AML-193 (cell line): ENCODE data around the gene SSC4D.
A peak's percentile ranks its signal among the peaks of the same experiment; 100 is the strongest.
"Not testable (repeated sequence)": the region's sequence is repeated elsewhere in the genome, so short reads cannot be mapped to it uniquely, and the experiment has no call there.

Source experiments
- DNase-seq, 2 experiments: peaks; one replicate each; lab custom pipeline; 2025; lab: John Stamatoyannopoulos, UW

The SSC4D gene

DNA sequence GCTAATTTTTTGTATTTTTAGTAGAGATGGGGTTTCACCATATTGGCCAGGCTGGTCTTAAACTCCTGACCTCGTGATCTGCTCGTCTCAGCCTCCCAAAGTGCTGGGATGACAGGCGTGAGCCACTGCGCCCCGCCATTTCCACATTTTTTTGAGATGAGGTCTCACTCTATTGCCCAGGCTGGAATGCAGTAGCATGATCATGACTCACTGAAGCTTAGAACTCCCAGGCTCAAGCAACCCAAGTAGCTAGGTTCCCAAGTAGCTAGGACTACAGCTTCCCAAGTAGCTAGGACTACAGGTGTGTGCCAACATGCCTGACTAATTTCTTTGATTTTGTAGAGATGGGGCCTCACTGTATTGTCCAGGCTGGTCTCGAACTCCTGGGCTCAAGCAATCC is 11.6 kb upstream of the SSC4D start:
- not testable (repeated sequence) for DNase-seq

DNA sequence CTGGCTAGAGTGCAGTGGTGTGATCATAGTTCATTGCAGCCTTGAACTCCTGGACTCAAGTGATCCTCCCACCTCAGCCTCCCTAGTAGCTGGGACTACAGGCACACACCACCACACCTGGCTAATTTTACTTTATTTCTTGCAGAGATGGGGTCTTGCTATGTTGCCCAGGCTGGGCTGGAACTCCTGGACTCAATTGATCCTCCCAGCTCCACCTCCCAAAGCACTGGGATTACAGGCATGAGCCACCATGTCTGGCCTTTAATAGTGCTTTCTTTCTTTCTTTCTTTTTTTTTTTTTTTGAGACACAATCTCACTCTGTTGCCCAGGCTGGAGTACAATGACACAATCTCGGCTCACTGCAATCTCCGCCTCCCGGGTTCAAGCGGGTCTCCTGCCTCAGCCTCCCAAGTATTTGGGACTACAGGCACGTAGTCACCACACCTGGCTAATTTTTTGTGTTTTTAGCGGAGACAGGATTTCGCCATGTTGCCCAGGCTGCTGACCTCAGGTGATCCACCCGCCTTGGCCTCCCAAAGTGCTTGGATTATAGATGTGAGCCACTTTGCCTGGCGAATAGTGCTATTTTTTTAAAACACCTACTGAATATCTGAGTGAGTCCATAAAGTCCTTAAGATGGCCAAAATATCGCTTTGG is 8.3 kb upstream of the SSC4D start:
- not testable (repeated sequence) for DNase-seq

DNA sequence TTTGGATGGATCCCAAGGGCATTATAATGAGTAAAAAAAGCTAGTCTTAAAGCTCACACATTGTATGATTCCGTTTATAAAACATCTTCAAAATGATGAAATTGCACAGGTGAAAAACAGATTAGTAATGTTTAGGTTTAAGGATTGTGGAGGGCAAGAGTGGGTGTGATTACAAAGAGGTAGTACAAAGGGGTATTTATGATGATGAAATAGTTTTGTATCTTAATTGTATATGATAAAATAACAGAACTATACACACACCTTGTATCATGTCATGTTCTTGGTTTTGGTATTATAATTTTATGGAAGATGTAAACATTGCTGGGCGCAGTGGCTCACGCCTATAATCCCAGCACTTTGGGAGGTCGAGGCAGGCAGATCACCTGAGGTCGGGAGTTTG is 2.8 kb upstream of the SSC4D start:
- DNase-seq = no peak

DNA sequence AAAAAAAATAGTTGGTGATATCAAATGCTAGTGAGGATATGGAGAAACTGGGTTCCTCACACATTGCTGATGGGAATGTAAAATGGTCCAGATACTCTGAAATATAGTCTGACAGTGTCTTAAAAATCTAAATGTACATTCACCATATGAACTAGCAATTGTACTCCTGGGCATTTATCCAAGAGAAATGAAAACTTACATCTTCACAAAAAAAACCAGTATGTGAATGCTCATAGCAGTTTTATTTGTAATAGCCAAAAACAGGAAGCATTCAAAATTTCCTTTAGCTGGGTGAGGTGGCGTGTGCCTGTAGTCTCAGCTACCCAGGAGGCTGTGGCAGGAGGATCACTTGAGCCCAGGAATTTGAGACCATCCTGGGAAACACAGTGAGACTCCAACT is 2.1 kb upstream of the SSC4D start:
- peak; percentile 18 to 43 for DNase-seq

DNA sequence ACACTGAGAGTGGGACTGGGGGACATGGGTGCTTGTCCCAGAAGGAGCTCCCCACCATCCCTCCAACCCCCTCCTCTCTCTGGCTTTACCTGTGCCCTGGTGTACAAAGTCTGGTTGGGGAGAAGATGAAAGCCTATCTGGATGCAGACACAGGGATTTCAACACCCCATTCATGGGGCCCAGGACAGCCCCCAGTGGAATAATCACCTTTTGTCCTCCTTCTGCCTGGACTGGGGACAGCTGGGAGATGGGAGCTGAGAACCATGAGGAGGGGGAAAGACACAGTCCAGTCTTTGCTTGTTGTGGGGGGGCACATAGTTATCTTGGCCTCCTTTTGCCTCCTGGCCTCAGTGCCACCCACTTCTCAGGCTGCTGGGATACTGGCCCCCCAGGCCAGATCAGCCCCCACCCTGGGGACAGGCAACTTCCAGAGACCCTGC is 1.4 kb downstream of the SSC4D start:
- no peak for DNase-seq

DNA sequence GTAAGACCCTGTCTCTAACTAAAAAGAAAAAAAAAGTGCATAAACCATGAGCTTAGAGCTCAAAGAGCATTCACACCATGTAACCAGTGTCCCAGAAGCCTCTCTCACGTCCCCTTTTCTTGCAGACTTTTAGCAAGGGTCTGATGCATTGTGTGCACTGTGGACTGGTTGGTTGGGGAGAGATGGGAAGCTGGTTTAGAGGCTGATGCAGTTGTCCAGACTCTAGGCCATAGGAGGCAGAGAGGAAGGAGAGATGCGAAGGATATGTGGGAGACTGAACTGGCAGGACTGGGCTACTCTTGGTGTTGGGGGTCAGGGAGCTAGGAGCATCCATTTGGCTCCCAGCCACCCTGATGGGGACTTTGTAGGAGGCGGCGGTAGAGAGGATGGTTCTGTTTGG is 1.8 kb downstream of the SSC4D start:
- DNase-seq = no peak

DNA sequence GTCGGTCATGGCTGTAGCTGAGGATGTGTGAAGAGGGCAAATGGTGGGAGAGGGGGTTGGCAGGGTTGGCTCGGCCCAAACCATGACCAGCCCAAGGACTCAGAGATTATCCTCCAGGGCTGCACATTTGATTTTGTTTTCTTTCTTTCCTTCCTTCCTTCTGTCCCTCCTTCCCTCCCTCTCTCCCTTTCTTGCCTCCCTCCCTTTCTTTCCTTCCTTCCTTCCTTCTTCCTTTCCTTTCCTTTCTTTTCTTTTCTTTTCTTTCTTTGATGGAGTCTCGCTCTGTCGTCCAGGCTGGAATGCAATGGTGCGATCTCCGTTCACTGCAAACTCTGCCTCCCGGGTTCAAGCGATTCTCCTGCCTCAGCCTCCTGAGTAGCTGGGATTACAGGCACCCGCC is 3.8 kb downstream of the SSC4D start:
- no peak for DNase-seq

DNA sequence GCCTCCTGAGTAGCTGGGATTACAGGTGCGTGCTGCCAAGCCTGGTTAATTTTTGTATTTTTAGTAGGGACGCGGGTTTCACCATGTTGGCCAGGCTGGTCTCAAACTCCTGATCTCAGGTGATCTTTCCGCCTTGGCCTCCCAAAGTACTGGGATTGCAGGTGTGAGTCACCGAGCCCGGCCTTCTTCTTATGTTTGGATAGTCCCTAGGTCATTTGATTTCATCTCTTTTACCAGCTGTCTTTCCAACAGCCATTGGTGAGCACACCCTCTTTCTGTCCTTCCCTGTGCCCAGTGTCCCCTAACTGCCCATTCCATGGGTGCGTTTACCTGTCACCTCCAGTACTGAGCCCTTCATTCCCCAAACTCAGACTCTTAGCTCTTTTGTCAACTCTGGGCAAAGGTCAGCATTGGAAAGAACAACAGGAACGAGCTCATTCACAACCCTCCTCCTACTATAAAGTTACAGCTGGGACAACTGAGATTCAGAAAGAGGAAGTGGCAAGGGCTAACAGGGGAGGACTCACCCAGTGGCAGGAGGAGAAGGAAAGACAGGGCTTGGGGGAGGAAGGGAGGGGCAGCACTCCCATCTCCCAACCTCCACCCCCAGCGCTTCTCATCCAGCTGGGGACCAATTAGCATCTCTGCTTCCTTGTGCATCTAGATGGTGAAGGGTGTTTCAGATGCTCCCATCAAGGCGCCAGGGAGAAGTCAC is 5.6 kb downstream of the SSC4D start:
- DNase-seq = peak; percentile 73 to 76

DNA sequence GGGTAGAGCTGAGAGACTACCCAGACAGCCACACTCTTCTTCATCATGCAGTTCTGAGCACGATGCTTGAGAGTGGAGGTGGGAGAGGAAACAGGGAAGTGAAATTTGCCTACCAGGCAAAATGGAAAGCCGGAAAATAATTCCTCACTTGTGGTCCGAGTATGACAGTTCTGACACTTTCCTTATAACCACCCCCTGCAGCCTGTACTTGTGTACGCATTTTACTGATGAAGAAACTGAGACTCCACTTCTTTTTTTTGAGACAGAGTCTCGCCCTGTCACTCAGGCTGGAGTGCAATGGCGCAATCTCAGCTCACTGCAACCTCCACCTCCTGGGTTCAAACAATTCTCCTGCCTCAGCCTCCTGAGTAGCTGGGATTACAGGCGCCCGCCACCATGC is 6.4 kb downstream of the SSC4D start:
- not testable (repeated sequence) for DNase-seq

DNA sequence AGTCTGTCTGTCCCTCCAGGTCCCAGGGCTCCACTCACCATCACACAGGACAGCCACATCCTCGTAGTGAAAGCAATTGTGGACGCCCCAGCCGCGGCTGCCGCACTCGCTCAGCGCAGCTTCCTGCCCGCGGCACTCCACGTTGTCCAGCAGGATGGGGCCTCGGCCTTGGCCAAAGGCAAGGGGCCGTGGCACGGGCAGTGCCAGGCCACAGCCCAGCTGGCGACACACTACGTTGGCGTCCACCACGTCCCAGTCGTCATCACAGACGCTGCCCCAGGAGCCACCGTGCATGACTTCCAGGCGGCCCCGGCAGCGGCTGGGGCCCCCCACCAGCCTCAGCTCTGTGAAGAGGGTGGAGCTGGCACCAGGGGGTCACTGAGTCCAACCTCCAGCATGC is 9.2 kb downstream of the SSC4D start:
- no peak for DNase-seq

DNA sequence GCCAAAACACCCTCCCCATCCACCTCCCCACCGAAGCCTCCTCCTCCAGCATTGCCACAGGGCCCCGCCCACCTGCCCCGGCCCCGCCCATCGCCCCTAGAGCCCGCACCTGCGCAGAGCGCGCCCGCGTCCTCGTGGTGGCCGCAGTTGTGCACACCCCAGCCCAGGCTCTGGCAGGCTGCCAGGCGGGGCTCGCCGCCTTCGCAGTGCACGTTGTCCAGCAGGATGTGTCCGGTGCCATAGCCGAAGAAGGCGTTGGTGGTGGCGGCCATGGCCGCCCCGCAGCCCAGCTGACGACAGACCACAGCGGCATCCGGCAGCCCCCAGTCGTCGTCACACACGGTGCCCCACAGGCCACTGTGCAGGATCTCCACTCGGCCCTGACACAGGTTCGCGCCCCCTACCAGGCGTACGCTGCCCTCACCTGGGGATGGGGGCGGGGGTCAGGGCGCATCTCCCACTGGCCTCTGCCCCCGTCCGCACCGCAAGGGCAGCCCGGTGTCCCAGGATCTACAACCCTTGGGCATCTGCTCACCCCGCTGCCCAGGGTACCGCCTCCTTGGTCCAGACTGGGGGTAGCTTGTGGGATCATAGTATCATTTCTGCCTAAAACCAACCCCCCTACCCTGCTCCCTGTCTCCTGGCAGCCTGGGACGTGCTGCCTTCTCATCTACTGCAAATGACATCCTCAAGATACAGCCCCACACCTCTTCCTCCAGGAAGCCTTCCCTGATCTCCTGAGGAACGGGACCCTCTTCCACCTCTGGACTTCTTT is 11.9 kb downstream of the SSC4D start:
- no peak for DNase-seq

DNA sequence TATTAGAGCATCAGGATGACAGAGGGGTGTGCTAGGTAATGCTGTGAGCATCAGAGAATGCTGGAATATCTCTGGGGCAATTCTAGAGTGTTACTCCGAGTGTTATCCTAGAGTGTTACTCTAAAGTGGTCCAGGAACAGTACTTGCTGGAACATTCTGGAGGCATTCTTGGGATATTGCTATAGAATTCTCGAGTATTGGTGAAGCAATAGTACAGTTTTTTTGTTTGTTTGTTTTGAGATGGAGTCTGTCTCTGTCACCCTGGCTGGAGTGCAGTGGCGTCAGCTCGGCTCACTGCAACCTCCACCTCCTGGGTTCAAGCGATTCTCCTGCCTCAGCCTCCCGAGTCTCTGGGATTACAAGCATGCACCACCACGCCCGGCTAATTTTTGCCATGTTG is 12.6 kb downstream of the SSC4D start:
- DNase-seq = no peak

DNA sequence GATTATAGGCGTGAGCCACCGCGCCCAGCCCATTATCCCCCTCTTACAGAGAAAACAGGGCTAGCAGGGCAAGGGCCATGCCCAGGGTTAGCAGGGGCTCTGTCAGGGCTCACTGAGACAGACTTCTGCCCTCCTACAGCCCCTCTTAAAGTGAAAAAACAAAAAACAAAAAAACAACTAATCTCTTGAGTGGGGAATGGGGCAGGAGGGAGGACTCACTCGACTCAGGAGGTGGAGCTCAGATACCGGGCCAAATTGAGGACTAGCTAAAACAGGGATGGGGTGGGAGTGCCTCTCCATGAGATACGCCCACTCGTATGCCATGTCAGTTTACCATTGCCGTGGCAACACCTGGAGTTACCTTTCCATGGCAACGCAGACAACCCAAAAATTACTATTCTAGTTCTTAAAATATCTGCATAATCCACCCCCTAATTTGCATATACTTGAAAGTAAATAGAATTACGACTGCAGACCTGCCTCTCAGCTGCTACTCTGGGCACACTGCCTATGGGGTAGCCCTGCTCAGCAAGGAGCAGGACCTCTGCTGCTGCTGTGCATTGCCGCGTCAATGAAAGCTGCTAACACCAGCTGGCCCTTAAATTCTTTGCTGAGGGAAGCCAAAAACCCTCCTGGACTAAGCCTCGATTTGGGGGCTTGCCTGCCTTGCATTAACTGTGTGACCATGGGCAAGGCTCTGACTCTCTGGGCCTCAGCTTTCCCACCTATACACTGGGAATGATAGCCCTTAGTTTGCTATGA is 13.4 kb downstream of the SSC4D start:
- no peak for DNase-seq

DNA sequence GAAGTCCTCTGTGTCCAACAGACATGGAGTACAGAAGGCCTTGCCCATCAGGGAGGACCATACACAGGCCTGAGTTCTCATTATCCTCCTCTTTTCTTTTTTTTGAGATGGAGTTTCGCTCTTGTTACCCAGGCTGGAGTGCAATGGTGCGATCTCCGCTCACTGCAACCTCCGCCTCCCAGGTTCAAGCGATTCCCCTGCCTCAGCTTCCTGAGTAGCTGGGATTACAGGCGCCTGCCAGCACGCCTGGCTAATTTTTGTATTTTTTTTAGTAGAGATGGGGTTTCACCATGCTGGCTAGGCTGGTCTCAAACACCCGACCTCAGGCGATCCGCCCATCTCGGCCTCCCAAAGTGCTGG is 13.9 kb downstream of the SSC4D start:
- DNase-seq = not testable (repeated sequence)

DNA sequence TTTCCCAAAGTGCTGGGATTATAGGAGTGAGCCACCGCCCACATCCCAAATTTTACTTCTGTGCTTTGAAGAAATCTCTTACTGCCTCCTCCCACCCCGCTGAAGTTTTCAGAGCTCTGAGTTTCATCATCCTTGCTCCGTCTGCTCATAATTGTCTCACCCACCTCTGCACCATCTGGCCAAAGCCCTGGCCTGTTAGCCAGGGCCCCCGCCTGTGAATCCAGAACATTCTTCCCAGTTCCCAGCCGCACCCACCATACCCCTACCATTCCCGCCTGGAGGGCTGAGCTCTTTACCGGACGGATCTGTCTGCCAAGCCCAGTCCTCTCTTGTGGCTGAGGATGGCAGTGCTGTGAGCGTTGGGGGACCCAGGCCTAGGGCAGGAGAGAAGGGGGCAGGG is 14.5 kb downstream of the SSC4D start:
- no peak for DNase-seq

DNA sequence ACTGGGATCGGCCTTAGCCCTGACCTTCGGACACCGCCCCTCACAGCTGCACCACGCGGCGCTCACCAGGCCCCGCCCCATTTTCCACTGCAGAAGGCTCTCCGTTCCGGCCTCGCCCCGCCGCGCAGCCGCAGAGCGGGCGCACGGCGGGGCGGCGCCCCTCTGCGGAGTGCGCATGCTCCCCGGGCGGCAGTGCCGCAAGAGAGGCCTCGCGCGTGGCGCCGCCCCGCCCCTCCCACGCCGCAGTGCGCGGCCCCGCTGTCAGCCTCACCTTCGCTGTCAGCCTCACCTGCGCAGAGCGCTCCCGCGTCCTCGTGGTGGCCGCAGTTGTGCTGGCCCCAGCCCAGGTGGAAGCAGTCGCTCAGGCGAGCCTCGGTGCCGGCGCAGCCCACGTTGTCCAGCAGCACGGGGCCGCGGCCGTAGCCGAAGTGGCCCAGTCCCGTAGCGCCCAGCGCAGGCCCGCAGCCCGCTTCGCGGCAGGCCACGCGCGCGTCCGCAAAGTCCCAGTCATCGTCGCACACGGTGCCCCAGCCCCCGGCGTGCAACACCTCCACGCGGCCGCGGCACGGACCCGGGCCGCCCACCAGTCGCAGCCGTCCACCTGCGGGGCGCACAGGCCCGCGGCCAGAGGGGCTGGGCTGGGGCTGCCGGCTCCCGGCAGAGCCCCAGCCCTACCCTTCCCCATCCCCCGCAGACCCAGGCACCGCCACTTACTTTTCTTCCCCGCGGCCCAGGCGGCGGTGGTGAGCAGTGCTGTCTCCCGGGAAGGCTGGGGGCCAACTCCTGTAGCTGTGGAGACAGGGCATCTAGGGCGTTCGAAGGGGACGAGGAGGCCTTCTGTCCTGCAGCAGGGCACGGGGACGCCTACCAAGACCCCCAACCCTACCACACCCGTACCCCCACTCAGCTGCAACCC is 16.1 kb downstream of the SSC4D start:
- DNase-seq = peak; percentile 86 to 90

DNA sequence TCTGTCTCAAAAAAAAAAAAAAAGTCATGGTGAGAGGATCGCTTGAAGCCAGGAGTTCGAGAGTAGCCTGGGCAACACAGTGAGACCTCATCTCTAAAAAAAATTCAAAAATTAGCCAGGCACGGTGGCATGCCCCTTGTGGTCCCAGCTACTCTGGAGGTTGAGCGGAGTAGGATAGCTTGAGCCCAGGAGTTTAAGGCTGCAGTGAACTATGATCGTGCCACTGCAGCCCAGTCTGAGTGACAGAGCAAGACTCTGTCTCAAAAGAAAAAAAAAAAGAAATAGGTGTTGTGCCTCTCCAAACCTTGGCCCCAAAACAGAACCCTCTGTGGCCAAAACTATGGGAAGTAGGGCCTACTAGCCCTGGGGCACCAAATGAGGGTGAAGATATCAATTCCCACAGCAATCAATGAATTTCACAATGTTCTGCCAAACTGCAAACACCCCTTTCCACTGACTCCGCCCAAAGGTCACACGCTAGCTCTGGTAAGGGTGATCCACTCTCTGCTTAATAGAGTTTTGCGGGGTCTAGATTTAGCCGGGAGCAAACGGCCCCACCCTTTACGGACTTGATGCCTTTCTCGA is 16.9 kb downstream of the SSC4D start:
- DNase-seq = no peak

DNA sequence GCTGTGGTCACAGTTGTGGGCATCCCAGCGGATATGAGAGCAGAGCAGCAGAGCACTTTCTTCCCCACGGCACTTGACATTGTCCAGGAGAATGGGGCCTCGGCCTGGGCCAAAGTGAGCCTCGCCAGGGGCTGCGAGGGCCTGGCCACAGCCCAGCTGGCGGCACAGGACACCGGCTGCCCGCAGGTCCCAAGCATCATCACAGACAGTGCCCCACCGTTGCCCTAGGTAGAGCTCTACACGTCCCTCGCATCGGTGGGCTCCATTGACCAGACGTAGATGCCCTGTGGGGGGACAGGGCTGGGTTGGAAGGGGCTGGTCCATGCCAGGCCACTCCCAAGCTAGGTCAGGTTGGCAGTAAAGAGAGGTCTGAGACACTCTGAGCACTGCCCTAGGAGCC is 19.4 kb downstream of the SSC4D start:
- no peak for DNase-seq

DNA sequence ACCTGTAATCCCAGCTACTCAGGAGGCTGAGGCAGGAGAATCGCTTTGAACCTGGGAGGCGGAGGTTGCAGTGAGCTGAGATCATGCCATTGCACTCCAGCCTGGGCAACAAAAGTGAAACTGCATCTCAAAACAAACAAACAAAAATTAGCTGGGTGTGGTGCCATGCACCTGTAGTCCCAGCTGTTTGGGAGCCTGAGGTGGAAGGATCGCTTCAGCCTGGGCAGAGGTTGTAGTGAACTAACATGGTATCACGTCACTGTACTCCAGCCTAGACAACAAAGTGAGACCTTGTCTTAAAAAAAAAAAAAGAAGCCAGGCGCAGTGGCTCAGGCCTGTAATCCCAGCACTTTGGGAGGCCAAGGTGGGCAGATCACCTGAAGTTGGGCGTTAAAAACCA is 21.7 kb downstream of the SSC4D start:
- DNase-seq = not testable (repeated sequence)

DNA sequence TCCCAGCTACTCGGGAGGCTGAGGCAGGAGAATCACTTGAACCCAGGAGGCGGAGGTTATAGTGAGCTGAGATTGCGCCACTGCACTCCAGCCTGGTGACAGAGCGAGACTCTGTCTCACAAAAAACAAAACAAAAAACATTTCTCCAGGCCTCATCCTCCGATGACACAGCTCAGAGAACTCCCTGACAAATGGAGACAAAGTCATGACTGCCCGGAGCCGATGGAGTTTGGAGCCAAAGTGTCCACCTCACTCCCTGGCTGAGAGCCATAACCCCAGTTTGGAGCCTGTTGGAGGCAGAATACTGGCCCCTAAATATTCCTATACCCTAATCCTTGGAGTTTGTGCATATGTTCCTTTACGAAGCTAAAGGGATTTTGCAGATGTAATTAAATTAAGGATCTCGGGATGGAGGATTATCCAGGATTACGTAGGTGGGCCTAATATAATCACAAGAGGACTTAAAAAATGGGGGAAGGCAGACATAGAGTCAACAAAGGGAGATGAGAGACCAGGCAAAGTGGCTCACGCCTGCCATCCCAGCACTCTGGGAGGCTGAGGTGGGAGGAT is 22.7 kb downstream of the SSC4D start:
- no peak for DNase-seq
